IMR-90 (cell line): ENCODE data around the gene PSMA1. TPM values are rescaled to one million over a fixed set of nuclear protein-coding genes. Genes with fewer than 3 reads are reported as not detected.

Source experiments
- ATAC-seq: fragments of 200-7000 bp; cut with Tn5 transposase; 2 replicates; pipeline ENCODE4 v1.9.1; 2020; ENCODE audit warnings: low read depth, mild to moderate bottlenecking, moderate library complexity
- BruUV-seq: library from RNA; stranded (reverse); fragments of 400-500 nt; replicated peaks from 2 replicates; lab custom pipeline; 2021; lab: Mats Ljungman, UMichigan
- CTCF ChIA-PET: fragments of 300-600 bp; formaldehyde crosslinking; extraction: SDS; loops from one replicate; lab custom pipeline; 2021; ENCODE audit warnings: antibody characterized with exemption; lab: Yijun Ruan, JAX
- POLR2A ChIA-PET: fragments of 300-600 bp; sonication (Branson Sonifier 250); formaldehyde crosslinking; loops from one replicate; lab custom pipeline; 2022; ENCODE audit warnings: antibody characterized with exemption; ENCODE audit not compliant: unreplicated experiment; lab: Charles Lee
- DNase-seq: peaks from one replicate; pipeline ENCODE4 v3.0.0; 2013
- H2AFZ ChIP-seq: replicated peaks from 2 replicates; pipeline ENCODE3; 2013; ENCODE audit warnings: low read length, mild to moderate bottlenecking; ENCODE audit not compliant: poor library complexity
- H2AK5ac ChIP-seq: 2 replicates; pipeline ENCODE4 v1.6.1; 2013; ENCODE audit warnings: low read depth, low read length, inconsistent platforms
- H2AK9ac ChIP-seq: replicated peaks from 2 replicates; pipeline ENCODE3; 2013; ENCODE audit warnings: mild to moderate bottlenecking, low read depth, low read length, moderate library complexity; ENCODE audit not compliant: poor library complexity
- H2BK120ac ChIP-seq: 2 replicates; pipeline ENCODE4 v1.6.1; 2013; ENCODE audit warnings: low read depth, low read length, inconsistent platforms
- H2BK15ac ChIP-seq: 3 replicates; pipeline ENCODE4 v1.6.1; 2013; ENCODE audit warnings: low read depth, low read length, inconsistent platforms
- H2BK20ac ChIP-seq: 2 replicates; pipeline ENCODE4 v1.6.1; 2013; ENCODE audit warnings: low read depth, mild to moderate bottlenecking, inconsistent platforms, low read length, moderate library complexity
- H2BK5ac ChIP-seq: 2 replicates; pipeline ENCODE4 v1.6.1; 2013; ENCODE audit warnings: mild to moderate bottlenecking, low read depth, low read length, inconsistent platforms; ENCODE audit not compliant: poor library complexity, severe bottlenecking
- H3K14ac ChIP-seq: replicated peaks from 2 replicates; pipeline ENCODE4 v1.6.1; 2013; ENCODE audit warnings: low read depth, low read length, inconsistent platforms
- H3K18ac ChIP-seq: 2 replicates; pipeline ENCODE4 v1.6.1; 2013; ENCODE audit warnings: low read depth, low read length, control low read depth
- H3K23ac ChIP-seq: 2 replicates; pipeline ENCODE4 v1.6.1; 2013; ENCODE audit warnings: low read depth, low read length, inconsistent platforms
- H3K27ac ChIP-seq: 2 replicates; pipeline ENCODE4 v1.5.1; 2013; ENCODE audit warnings: mild to moderate bottlenecking, control low read depth, low read length; ENCODE audit not compliant: insufficient read depth
- H3K27me3 ChIP-seq: 2 replicates; pipeline ENCODE4 v1.6.1; 2013; ENCODE audit warnings: low read length; ENCODE audit not compliant: control insufficient read depth, insufficient read depth
- H3K36me3 ChIP-seq: 2 replicates; pipeline ENCODE4 v1.6.1; 2013; ENCODE audit warnings: low read length, mixed read lengths; ENCODE audit not compliant: control insufficient read depth, insufficient read depth
- H3K4ac ChIP-seq: 2 replicates; pipeline ENCODE4 v1.6.1; 2013; ENCODE audit warnings: low read depth, low read length, inconsistent platforms
- H3K4me1 ChIP-seq: 2 replicates; pipeline ENCODE4 v1.6.1; 2013; ENCODE audit warnings: low read length, mixed read lengths; ENCODE audit not compliant: control insufficient read depth, insufficient read depth
- H3K4me2 ChIP-seq: 2 replicates; pipeline ENCODE4 v1.6.1; 2013; ENCODE audit warnings: low read depth, mild to moderate bottlenecking, control low read depth, low read length, moderate library complexity
- H3K4me3 ChIP-seq: 2 replicates; pipeline ENCODE4 v1.5.1; 2013; ENCODE audit warnings: low read depth, mild to moderate bottlenecking, control low read depth, low read length, moderate library complexity; ENCODE audit not compliant: insufficient read depth
- H3K56ac ChIP-seq: 2 replicates; pipeline ENCODE4 v1.6.1; 2013; ENCODE audit warnings: low read length, inconsistent platforms; ENCODE audit not compliant: insufficient read depth; ENCODE audit errors: extremely low read depth
- H3K79me1 ChIP-seq, 2 experiments: 2 replicates each; pipeline ENCODE4 v1.6.1; 2013; ENCODE audit warnings: low read length in 2 of 2, inconsistent platforms in 1 of 2, low read depth in 1 of 2
- H3K9ac ChIP-seq: 2 replicates; pipeline ENCODE4 v1.6.1; 2013; ENCODE audit warnings: low read depth, low read length, control low read depth
- H3K9me1 ChIP-seq: 2 replicates; pipeline ENCODE4 v1.6.1; 2013; ENCODE audit warnings: low read length, inconsistent platforms; ENCODE audit not compliant: insufficient read depth
- H3K9me3 ChIP-seq: 2 replicates; pipeline ENCODE4 v1.6.1; 2013; ENCODE audit warnings: low read length; ENCODE audit not compliant: control insufficient read depth, insufficient read depth
- H4K20me1 ChIP-seq: 2 replicates; pipeline ENCODE4 v1.6.1; 2013; ENCODE audit warnings: low read length, inconsistent platforms; ENCODE audit not compliant: insufficient read depth
- H4K5ac ChIP-seq: 2 replicates; pipeline ENCODE4 v1.6.1; 2013; ENCODE audit warnings: mild to moderate bottlenecking, low read depth, low read length, control low read depth
- H4K8ac ChIP-seq, 2 experiments: 2 replicates each; pipeline ENCODE4 v1.6.1; 2013; ENCODE audit warnings: low read depth in 2 of 2, low read length in 2 of 2, control low read depth in 1 of 2, inconsistent platforms in 1 of 2
- H4K91ac ChIP-seq: 2 replicates; pipeline ENCODE4 v1.6.1; 2013; ENCODE audit warnings: low read depth, low read length, inconsistent platforms; ENCODE audit not compliant: insufficient read depth
- BHLHE40 ChIP-seq: fragments of 150-350 bp; IDR thresholded peaks from 2 replicates; pipeline ENCODE4 v1.6.1; 2016; ENCODE audit warnings: mild to moderate bottlenecking, low read depth, low read length
- CEBPB ChIP-seq: IDR thresholded peaks from 2 replicates; pipeline ENCODE4 v1.6.1; 2012; ENCODE audit warnings: low read depth, low read length, improper control_type of control experiment
- CHD1 ChIP-seq: IDR thresholded peaks from 2 replicates; pipeline ENCODE4 v1.6.1; 2012; ENCODE audit warnings: low read depth, low read length, improper control_type of control experiment
- FOS ChIP-seq: fragments of 150-350 bp; IDR thresholded peaks from 2 replicates; pipeline ENCODE4 v1.6.1; 2016; ENCODE audit warnings: low read depth, low read length
- MAFK ChIP-seq: IDR thresholded peaks from 2 replicates; pipeline ENCODE4 v1.6.1; 2012; ENCODE audit warnings: low read depth, low read length, improper control_type of control experiment
- MAZ ChIP-seq: IDR thresholded peaks from 2 replicates; pipeline ENCODE4 v1.6.1; 2012; ENCODE audit warnings: low read depth, mild to moderate bottlenecking, low read length, improper control_type of control experiment, moderate library complexity, borderline replicate concordance
- POLR2A ChIP-seq: IDR thresholded peaks from 2 replicates; pipeline ENCODE4 v1.6.1; 2012; ENCODE audit warnings: mild to moderate bottlenecking, low read depth, low read length
- RAD21 ChIP-seq: IDR thresholded peaks from 2 replicates; pipeline ENCODE4 v1.6.1; 2012; ENCODE audit warnings: low read length, improper control_type of control experiment
- RFX5 ChIP-seq: IDR thresholded peaks from 2 replicates; pipeline ENCODE4 v1.8.0; 2012; ENCODE audit warnings: low read depth, mild to moderate bottlenecking, low read length, moderate library complexity
- SMC3 ChIP-seq: fragments of 150-350 bp; IDR thresholded peaks from 2 replicates; pipeline ENCODE4 v1.6.1; 2016; ENCODE audit warnings: low read depth, mild to moderate bottlenecking, antibody characterized with exemption, low read length, moderate library complexity
- dilution Hi-C: fragments of 300-500 bp; cut with HindIII; formaldehyde crosslinking; loops from one replicate; pipeline ENCODE4 v1.14.3; 2018; ENCODE audit warnings: low sequenced_read_pairs; ENCODE audit not compliant: unreplicated experiment
- in situ Hi-C: fragments of 300-500 bp; cut with MboI; formaldehyde crosslinking; loops from 3 replicates; pipeline ENCODE4 v1.14.3; 2019; ENCODE audit warnings: low sequenced_read_pairs, inconsistent platforms, mixed read lengths
- intact Hi-C: fragments of 100-400 bp; cut with micrococcal nuclease; formaldehyde crosslinking; loops from 2 replicates; pipeline ENCODE4 v1.10.0; 2022
- polyA plus RNA-seq, 3 experiments: library from polyadenylated mRNA; depleted of rRNA; stranded (reverse); fragments of >200 nt; gene quantifications; 2 replicates each; pipeline ENCODE4 v1.2.3, GENCODE V29; 2012; ENCODE audit warnings: low replicate concordance in 1 of 3
- total RNA-seq: library from RNA; depleted of rRNA; stranded (reverse); fragments of >200 nt; gene quantifications from 2 replicates; pipeline ENCODE4 v1.2.3, GENCODE V29; 2012

Gene PSMA1
- total and polyA plus RNA-seq, 2 of the 4 experiments (the other 2 are of a cell fraction) = 179 to 194 TPM

DNA sequence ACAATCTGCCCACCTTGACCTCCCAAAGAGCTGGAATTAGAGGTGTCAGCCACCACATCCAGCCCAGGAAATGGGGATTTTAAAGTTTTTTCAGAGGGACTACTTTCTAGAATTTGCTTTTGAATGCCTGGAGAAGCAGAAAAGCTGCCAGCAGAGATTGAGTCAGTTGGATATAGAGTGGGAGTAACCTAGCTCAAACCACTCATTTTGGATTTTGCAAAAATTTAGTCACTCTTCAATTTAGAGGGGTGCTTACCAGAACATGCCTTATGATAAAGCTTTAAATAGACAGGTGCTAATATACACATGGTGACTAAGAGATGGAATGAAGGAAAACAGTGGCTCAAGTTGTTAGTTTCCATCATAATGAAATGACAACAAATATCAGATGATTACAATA is 26.5 kb upstream of the PSMA1 start:
- ATAC-seq (no peak), DNase-seq (no peak)
- no peak overlapping the region for H3K23ac ChIP-seq
- no peak overlapping the region for H2BK15ac ChIP-seq
- intact Hi-C loops (no loop called here), in situ Hi-C loops (no loop called here), dilution Hi-C loops (no loop called here)
- no peak overlapping the region for H2BK20ac ChIP-seq
- no peak overlapping the region for H3K4me3 ChIP-seq
- no peak overlapping the region for H2AFZ ChIP-seq
- no peak overlapping the region for H2BK5ac ChIP-seq
- POLR2A ChIA-PET = no interaction called here
- H3K9ac ChIP-seq = no peak overlapping the region
- no peak overlapping the region for H4K8ac ChIP-seq
- CTCF ChIA-PET = interaction anchor here (1.4 kb wide), 1 partner anchor 10 kb away, joined by 3 read pairs; no protein-coding TSS in a partner anchor
- peaks cover 2% of the 10 kb centered on the region; the same call in 1 of the 2 replicates for H3K27me3 ChIP-seq
- no peak overlapping the region for H2AK9ac ChIP-seq
- H2BK120ac ChIP-seq = no peak overlapping the region
- H3K4ac ChIP-seq = no peak overlapping the region
- H3K9me1 ChIP-seq = no peaks in the 10 kb centered on the region
- TF ChIP-seq RAD21 = no peak
- no peak for TF ChIP-seq RFX5
- no peak for TF ChIP-seq MAZ
- no peak for TF ChIP-seq CHD1
- TF ChIP-seq SMC3 = no peak
- TF ChIP-seq POLR2A = no peak
- TF ChIP-seq MAFK = no peak
- TF ChIP-seq CEBPB = no peak
- TF ChIP-seq FOS = no peak
- TF ChIP-seq BHLHE40 = no peak
- no peak overlapping the region for H3K56ac ChIP-seq
- no peaks in the 10 kb centered on the region for H3K9me3 ChIP-seq
- no peaks in the 10 kb centered on the region for H3K36me3 ChIP-seq
- no peak overlapping the region for H3K14ac ChIP-seq
- H4K20me1 ChIP-seq = no peaks in the 10 kb centered on the region
- no peak overlapping the region for H4K5ac ChIP-seq
- no peaks in the 10 kb centered on the region for H3K79me1 ChIP-seq
- no peak overlapping the region for H4K91ac ChIP-seq
- no peak overlapping the region for H3K27ac ChIP-seq
- no peaks in the 10 kb centered on the region for H3K4me1 ChIP-seq
- no peak overlapping the region for H3K18ac ChIP-seq
- H3K4me2 ChIP-seq = no peak overlapping the region
- no TSS peak for BruUV-seq
- H2AK5ac ChIP-seq = no peak overlapping the region
